ENCODE measurements around the gene DIDO1.

The DIDO1 gene

GRCh38 chr20:62830251-62830650 lies 96.1 kb downstream of the DIDO1 start:
- FAIRE-seq = no peak

GRCh38 chr20:62829231-62830230 lies 96.8 kb downstream of the DIDO1 start:
- no peak for FAIRE-seq

GRCh38 chr20:62828511-62829230 lies 97.6 kb downstream of the DIDO1 start:
- no peak for FAIRE-seq

- no peak for FAIRE-seq
Measured at GRCh38 chr20:62828051-62828450, 98.3 kb downstream of the DIDO1 start.
